CD4-positive, alpha-beta T cell treated with Interleukin-17A for 4 hours (primary cell): Measurements from ENCODE around the gene AVPR1B.

Source experiments
- DNase-seq: peaks from one replicate; pipeline ENCODE4 v3.0.0-alpha.2; 2020; ENCODE audit warnings: mixed read lengths

AVPR1B gene

DNA sequence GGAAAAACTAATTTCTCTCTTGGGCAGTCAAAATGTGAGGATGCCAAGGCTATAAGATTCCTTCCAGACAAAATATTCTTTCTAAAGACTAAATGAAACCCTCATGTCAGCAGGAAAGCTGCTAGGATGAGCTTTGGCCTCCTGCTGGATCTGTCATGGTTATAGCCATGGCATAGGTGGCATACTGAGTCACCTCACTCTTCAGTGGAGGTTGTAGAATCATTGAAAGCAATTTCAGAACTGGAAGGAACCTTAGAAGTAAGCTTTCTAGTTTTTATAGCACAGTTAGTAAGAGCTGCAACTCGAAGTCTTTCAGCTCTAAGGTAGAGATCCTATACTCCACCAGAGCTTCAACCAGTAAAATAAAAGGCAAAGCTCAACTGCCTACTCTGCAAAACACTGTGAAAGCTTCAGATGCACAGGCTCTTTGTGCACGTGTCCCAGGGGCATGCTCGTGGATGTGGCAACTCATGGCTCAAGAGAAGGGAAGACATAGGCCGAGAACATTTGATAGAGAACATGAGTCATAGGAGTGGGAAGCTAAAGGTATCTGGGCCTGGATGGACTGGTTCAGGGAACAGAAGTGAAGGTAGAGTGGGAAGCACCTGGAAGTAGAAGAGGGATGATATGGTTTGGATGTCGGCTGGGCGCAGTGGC is 5.8 kb downstream of the AVPR1B start:
- DNase-seq: no peak

DNA sequence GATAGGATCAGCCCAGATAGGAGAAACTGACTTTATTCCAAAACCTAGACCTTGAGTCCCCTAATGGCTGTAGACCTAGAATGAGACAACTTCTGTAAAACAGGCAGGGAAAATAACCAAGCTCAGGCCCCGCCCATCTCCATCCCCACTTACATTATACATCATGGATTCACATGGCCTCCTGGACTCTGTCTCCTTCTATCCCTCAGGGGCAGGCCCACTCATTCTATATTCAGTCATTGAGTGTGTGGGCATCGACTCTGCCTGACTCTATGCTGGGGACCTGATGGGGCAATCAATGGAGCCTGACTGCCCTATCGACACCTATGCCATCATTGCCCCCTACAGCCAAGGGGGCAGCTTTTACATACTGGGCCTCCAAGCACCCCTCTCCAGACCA is 6.4 kb downstream of the AVPR1B start:
- DNase-seq: no peak

- DNase-seq: no peak
These were observed 7.0 kb downstream of the AVPR1B start for GRCh38 chr1:206110161-206110560.

DNA sequence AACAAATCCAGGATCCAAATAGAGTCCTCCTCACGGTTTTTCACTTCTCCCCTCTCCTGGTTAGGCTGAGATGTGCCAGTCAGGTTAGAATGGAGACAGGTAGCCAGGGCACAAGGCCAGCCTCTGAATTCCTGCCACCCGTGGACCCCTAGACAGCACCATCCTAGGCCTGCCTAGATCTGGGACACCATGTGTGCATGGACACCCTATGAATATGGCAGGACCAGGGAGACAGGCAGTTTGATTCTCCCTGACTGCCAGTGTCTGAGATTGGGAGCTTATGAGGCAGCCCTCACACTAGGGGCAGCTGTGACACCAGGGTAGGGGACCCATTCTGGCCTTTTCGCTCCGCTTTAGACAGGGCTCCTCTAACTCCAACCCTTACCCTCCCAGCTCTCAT is 7.5 kb downstream of the AVPR1B start:
- DNase-seq: no peak

DNA sequence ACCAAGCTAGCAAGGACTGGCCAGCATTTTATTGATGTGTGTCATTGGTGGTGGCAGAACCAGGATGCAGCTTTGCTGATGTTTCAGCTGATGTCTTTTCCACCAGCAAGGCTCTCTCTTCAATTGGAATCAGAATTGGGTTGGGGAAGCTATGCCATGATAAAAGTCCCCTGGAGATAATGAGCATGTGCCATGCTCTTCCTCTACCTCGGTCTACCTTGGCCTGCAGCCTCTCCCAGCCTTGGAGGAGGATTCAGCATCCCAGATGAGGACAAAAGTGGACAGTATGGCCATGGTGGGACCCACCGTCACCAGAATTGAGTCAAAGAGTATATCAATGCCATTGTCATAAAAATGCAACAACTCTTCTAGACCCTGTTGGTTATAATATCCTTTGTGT is 8.6 kb downstream of the AVPR1B start:
- no peak for DNase-seq

DNA sequence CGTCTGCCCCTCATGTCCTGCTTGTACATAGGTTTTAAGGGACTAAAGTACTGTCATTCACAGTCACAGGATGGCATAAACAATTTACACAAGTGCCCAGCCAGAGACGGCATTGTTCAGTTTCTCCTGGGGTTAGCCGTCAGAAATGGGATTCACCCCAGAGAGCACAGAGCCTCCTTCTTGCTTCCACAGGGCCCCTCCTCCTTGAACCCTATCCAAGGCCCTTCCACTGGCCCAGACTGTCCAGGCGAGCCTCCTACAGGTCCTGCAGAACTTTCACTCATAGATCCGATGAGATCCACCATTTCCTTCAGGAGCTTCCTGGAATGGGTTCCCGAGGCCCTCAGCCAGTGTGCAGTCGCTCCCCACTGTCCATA is 10.0 kb downstream of the AVPR1B start:
- no peak for DNase-seq

- DNase-seq: peak; percentile 79
These were observed 10.6 kb downstream of the AVPR1B start for GRCh38 chr1:206106328-206107167.

DNA sequence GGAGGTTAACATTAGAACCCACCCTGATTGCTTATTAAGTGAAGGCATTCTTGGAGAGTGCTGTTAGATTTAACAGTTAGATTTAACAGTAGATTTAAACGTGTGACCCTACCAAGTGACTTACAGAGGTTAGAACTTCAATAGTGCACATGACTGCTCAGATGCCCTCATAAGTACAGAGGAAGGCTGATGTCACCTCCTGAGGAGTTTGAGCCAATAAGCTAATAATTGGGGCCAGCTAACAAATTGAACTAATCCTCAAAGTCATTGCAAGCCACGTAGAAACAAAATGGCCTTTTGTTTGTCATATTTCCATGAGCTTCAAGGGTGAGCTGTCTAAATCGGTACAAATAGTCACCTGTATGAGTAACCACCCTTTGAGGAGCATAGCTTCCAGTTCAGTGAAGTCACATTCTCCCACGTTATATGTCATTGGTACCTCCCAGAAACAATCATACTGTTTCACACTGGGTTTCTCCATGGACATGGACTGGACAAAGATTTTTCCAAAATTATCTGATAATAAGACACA is 11.7 kb downstream of the AVPR1B start:
- no peak for DNase-seq

DNA sequence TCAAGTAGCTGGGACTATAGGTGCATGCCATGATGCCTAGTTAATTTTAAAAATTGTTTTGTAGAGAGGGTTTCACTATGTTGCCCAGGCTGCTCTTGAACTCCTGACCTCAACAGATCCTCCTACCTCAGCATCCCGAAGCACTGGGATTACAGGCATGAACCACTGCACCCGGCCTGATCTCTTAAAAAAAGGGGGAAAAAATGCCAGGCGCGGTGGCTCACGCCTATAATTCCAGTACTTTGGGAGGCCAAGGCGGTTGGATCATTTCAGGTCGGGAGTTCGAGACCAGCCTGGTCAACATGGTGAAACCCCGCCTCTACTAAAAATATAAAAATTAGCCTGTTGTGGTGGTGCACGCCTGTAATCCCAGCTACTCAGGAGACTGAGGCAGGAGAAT is 13.2 kb downstream of the AVPR1B start:
- DNase-seq: no peak

DNA sequence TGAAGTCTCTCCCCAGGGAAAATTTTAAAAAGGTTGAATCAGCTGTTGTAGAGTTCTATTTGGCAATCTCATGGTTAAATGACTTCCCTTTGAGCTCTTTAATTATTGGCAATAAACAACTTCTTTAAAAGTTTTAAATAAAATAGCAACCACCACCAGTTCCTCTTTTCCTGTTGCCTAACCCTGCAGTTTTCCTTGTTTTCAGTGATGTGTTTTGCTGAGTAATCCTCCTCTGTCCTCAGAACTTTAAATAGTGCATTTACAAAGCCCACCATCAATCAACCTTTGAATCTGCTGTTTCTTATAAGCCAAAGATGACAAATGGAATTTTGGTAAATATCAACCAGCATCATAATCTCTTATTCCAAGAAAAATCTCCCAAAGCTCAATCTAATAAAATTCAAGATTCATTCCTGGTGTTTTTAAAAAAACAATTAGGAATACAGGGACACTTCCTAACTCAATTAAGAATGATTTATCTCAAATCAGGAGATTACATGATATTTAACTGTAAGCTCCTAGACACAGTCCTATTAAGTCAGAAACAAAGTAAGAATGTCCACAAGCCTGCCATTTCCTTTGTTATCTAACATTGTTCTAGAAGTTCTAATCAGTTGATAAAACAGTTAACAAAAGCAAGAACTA is 14.8 kb downstream of the AVPR1B start:
- DNase-seq: no peak

GRCh38 chr1:206101351-206102045 is 15.7 kb downstream of the AVPR1B start:
- DNase-seq: no peak

- no peak for DNase-seq
These were observed 16.9 kb downstream of the AVPR1B start for GRCh38 chr1:206100226-206100815.

- DNase-seq: no peak
These were observed 18.8 kb downstream of the AVPR1B start for GRCh38 chr1:206098242-206098919.

DNA sequence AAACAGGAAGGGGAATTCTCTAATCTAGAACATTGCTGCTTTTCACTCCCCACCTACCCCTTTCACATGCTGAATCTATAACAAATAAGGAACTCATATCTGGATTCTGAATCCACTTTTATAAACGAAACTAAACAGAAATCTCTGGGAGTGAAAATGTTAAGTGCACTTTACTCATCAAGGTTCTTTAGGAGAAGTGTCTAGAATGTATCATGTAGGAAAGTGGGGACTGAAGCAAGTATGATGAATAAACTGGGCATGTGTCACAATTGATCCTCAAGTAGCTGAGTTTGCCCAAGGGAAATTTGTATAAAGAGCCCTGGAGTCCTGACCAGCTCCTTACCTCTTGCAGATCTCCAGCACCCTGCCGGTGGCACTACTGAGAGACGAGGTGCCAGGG is 19.8 kb downstream of the AVPR1B start:
- no peak for DNase-seq

- DNase-seq: no peak
These were observed 23.2 kb downstream of the AVPR1B start for GRCh38 chr1:206094024-206094423.

DNA sequence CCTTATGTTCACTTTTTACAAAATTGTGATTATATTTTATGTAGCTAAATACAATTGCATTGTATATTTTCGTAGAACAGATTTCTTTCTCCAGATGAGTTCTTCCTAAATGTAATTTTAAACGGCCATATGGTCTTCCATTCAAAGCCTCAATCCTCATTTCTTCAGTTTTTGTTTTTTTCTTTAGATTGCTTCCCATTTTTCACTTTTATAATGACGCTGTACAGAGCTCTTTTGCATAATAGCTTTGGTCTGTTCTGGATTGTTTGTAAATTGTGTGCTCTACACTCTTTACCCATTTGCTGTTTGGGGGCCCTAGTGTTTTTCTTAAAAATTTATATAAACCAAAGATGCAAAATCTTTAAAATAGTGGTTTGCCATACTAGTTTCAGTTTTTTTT is 27.8 kb downstream of the AVPR1B start:
- DNase-seq: no peak

DNA sequence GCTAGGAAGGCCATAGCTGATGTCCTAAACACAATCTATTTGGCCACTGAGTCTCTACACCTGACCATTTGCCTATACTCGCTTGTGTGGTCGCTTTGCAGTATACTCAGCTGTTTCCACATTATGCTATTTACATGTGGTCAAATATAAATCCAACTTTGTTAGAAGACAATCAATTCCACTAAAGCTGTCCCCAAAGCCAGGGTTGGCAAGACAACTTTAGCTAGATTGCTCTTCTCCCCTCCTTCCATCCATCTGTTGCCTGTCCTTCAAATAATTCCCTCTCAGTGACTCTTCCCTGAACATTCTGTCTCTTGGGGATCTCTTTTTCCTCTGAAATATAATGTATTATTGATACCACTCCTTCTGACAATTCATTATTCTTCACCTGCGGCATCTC is 30.1 kb downstream of the AVPR1B start:
- DNase-seq: no peak

- DNase-seq: no peak
These were observed 33.4 kb downstream of the AVPR1B start for GRCh38 chr1:206083750-206084149.

DNA sequence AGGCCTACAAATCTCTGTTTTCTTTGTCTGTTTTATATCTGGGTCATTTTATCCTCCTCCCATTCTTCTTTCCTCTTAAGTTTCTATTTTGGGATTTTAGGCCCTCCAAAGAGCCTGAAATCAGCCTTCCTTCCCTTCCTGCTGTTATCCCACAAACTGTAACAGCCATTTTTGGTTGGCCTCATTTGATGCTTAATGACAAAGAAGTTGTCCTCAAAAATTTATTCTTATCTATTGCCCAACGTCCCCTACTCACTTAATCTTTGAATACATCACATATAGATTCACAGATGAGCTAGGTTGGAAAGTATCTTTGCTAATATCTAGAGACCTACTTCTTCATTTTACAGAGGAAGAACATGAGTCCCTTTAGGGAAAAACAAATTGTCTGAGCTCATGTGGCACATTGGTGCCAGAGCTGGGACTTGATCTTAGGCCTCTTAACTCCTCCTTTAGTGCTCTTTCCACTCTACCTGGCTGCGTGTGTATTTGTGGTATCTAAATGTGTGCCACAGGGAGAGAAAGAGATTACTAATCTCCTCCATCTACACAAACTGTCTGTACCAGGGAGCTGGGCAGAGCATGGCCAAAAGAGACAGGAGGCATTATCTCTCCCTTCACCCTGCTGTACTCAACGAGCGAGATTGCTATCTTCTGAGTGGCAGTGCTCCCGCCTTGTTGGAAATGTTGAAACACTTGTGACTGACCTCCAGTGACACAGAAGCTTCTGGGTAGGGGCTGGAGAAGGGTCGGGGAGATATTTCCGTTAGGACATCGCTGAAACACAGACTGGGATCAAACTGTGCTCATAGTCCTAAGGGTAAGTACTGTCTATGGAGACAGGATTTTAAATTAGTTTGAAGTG is 34.1 kb downstream of the AVPR1B start:
- no peak for DNase-seq

- DNase-seq: no peak
These were observed 35.3 kb downstream of the AVPR1B start for GRCh38 chr1:206081856-206082255.
